LoVo (cell line): Measurements from ENCODE around the gene ZNF383.
A peak's percentile ranks its signal among the peaks of the same experiment; 100 is the strongest.
"Not testable (repeated sequence)": the region's sequence is repeated elsewhere in the genome, so short reads cannot be mapped to it uniquely, and the experiment has no call there.

ENCODE experiments used
- DNase-seq: peaks from one replicate; pipeline ENCODE4 v3.0.0-alpha.2; 2016; ENCODE audit warnings: low spot score

ZNF383 gene

DNA sequence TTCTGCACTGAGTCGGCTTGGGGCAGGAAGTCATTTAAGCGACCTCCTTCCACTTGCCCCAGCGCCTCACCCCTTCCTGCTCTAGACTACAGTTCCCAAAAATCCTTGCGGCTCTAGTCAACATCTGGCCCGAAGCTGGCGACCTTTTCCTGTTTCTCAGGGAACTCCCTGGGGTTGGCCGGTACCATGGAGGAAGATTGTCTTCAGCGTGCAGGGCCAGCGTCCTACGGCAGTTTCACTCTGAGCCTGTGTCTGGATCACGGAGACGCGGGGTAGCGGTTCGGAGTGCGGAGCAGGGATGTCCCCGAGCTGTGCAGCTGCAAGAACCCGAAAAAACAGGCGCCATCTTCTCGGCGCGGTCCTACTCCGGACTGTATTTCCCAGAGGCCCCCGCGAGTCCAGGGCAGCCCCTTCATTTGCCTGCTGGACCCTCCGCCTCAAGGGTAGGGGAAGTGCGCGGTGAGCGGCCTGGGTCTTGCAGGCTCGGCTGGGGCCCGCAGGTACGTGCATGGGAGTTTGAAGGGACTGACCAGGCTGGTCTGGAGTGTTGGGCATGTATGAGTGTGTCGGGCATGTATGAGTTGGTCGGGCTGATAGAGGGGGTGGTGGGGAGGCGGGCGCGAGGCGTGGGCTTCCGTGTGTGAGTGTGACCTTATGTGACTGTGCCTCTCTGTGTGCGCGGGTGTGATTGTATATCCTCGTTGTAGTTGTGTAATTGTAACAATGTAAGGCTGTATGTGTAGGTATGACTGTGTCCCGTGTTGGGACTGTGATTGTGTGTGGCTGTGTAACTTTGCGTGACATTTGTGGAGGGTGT, at the start of gene ZNF383:
Gene ZNF383 (plus strand): TSS at position 440 of the 817 bp plus-strand sequence. CDS start 12,240 bp downstream, outside the sequence.
- DNase-seq = peak; percentile 70

DNA sequence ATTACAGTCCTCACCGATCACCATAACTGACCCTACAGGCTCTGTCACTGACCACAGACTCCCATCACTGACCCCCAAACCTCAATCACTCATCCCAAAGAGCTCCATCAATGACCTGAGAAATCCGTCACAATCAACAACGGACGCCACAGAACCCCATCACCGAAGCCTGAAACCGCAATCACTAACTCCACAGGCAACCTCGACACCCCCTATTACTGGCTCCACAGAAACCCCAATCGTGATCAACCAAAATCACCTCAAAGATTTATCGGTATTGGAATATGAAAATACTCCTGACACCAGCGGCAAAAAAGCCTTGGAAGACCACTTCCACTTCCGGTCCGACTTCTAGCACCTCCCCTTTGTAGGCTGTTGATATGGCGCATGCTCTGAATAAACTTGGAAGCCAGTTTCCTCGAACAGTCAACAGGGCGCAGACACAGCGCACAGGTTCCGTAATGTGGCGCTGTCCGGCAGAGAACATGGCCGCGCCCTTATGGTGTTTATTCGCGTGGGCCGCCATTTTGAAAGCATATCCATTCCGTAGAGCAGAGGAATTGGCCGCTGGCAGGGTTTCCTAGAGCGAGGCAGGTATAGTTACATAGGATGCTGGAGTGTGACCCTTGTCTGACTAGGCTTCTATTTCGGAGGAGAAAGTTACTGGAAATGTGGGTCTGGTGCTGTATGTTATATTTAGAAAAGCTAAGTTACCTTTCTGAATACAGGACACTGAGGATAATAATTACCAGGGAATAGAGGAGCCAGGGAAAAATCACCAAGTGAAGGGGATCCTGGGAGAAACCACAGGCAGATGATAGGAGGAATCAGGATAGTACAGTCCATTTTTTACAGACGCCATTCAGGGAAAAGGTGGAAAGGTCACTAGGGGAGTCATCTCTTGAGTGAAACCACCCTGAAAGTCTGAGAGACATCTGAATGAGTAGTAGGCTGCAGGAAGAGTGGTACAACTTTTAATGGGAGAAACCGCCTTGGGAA, 45.3 kb upstream of the ZNF383 start, which contains the start of gene ZNF585A:
Gene ZNF585A (minus strand): TSS at position 328 of the 999 bp plus-strand sequence. CDS start 2,785 bp downstream, outside the sequence.
- DNase-seq = peak; percentile 56

DNA sequence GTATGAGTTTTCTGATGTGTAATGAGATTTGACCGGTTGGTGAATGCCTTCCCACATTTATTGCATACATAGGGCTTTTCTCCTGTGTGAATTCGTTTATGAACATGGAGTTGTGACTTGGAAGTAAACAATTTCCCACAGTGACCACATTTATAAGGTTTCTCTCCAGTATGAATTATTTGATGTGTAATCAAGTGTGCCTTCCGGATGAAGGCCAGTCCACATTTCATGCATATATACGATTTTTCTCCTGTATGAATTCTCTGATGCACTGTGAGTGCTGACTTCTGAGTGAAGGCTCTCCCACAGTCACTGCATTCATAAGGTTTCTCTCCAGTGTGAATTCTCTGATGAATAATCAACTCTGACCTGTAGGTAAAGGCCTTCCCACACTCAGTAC, 31.9 kb upstream of the ZNF383 start:
- DNase-seq = not testable (repeated sequence)

DNA sequence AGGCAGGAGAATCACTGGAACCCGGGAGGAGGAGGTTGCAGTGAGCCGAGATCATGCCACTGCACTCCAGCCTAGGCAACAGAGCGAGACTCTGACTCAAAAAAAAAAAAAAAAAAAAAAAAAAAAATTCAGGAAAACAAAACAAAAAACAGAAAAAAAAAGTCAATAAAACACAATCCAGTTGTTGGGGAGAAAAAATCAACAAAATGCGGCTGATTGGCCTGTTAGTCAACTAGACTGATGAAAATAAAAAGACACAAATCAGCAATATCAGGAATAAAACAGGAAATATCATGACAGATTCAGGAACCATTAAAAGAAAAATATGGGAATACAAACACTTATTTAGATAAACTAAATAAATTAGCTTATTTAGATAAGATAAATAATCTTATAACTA, 22.8 kb upstream of the ZNF383 start:
- not testable (repeated sequence) for DNase-seq

DNA sequence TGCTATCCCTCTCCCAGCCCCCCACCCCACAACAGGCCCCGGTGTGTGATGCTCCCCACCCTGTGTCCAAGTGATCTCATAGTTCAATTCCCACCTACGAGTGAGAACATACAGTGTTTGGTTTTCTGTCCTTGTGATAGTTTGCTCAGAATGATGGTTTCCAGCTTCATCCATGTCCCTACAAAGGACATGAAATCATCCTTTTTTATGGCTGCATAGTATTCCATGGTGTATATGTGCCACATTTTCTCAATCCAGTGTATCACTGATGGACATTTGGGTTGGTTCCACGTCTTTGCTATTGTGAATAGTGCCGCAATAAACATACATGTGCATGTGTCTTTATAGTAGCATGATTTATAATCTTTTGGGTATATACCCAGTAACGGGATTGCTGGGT, 20.9 kb upstream of the ZNF383 start:
- not testable (repeated sequence) for DNase-seq

DNA sequence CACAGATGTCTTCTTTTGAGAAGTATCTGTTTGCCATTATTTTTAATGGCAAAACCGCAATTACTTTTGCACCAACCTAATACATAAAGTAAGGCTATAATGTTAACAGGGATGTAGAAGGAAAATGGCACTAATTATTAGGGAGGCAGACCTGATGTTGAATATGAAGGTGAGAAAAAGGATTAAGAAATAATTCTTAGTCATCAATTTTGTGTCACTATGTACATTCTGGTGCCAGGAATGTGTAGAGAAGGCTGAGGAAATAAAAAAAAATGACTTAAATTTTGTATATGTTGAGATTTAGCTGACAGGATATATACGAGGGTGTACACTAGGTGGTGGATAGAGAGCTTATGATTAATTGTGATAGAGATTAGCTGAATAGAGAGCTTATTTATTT, 20.2 kb upstream of the ZNF383 start:
- DNase-seq = no peak

DNA sequence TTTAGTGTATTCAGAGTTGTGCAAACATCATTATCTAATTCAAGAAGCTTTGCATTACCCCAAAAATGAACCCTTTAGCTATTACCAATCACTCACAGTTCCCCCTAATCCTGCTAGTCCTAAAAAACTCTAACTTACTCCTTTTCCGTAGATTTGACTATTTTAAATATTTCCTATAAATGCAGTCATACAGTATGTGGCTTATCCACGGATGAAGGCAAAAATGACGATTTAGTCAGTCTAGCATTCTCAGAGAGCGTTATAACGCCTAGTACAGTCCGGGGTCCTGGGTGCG, 587 bp upstream of the ZNF383 start:
- no peak for DNase-seq

DNA sequence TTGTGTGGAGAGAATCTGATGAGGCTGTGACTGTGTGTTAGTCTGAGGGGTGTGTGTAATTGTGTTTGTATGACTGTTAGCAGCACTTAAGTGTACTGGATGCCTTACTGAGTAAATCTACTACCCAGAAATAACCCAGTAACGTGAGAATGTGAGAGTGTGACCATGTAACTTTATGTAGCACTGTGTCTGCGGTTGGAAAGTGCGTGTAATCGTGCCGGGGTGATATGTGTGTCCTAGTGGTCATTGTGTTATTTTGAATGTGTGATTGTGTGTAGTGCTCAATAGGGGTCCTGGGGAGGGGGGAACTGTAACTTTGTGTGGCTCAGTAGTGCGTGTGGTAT, 550 bp downstream of the ZNF383 start:
- no peak for DNase-seq

DNA sequence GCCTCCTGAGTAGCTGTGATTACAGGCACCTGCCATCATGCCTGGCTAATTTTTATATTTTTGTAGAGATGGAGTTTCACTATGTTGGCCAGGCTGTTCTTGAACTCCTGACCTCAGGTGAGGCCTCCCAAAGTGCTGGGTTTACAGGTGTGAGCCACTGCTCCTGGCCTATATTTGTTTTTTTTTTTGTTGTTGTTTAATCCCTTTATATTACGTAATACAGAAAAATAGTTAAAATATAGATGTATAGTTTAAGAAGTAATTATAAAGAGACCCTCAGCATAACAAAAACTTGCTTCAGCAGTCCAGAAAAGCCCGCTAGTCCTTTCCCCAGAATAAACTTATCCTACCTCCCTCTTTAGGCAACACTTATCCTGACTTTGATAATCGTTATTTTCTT, 2.4 kb downstream of the ZNF383 start:
- no peak for DNase-seq

DNA sequence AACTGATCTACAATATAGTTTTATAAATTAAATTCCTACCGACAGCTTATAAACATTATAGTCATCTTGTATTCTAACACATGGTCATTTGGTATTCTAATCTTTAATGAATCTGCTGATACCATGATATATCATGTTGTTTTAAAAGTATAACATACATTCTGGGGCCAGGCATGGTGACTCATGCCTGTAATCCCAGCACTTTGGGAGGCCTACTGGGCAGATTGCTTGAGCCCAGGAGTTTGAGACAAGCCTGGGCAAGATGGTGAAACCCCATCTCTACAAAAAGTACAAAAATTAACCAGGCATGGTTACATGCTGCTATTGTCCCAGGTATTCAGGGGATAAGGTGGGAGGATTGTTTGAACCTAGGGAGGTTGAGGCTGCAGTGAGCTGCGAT, 3.1 kb downstream of the ZNF383 start:
- DNase-seq = no peak

DNA sequence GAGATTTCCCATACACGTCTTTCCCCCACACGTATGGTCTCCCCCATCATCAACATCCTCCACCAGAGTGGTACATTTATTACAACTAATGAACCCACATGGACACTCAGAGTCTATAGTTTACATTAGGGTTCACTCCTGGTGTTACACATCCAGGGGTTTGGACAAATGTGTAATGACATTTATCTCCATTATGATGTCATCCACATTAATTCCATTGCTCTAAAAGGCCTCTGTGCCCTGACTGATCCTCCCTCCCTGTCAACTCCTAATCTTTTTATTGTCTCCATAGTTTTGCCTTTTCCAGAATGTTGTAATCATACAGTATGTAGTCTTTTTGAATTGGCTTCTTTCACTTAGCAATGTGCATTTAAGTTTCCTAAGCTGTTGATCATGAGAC, 8.2 kb downstream of the ZNF383 start:
- DNase-seq = no peak

DNA sequence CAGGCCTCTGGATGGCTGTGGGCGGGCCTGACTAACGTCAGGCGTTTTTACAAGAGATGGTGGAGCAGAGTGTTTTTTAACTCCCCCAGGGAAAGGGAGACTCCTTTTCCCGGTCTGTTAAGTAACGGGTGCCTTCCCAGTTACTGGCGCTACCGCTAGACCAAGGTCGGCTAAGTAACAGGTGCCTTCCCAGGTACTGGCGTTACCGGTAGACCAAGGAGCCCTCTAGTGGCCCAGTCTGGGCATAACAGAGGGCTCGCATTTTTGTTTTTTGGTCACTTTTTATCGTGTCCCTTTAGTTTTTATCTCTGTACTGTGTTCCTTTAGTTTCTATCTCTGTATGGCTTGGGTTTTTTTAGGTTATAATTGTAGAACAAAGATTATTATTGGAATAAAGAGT, 10.0 kb downstream of the ZNF383 start:
- no peak for DNase-seq

DNA sequence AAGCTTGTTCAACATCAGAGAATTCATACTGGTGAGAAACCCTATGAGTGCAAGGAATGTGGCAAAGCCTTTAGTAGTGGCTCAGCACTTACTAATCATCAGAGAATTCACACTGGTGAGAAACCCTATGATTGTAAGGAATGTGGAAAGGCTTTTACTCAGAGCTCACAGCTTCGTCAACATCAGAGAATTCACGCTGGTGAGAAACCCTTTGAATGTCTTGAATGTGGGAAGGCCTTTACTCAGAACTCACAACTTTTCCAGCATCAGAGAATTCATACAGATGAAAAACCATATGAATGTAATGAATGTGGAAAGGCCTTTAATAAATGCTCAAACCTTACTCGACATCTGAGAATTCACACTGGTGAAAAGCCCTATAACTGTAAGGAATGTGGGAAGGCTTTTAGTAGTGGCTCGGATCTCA, 25.2 kb downstream of the ZNF383 start:
- DNase-seq = no peak

DNA sequence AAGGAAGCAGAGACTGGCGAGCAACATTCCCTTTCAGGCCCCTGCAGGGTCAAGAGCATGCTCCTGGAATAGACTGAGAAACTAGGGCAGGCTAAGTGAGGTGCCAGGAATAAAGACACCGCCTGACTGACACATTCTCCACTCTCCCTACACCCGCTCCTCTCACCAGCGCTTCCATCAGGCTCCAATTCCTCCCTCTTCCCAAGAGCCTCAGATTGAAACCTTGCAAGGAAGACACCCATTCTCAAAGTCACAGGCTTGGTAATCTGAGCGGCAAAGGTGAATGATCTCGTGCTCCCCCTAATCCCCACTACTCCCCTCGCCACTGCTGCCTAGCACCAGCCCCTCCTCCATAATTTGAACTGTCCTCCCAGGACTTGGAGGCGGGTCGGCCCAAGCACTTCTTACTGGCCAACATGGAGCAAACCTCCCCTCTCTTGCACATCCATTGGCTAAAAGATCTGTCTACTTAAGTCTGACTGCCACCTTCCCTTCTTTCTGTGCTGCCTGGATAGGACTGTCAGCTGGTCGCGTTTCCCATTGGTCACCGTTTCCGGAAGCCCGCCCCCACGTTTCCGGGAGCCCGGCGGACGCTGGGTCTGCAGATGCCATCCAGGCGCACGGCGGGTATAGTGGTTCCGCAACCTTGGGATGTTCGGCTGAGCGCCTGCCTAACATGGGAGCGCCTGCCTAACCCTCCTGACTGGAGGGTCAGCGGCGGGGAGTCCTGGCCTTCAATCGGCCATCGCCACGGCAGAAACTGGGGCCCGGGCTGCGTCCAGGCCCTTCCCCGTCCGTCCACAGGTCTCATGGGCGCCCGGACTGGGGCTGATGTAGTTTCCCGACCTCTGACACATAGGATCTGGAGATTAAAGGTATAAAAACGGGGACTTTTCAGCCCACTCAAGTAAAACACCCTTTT, 33.6 kb downstream of the ZNF383 start:
- DNase-seq = no peak

DNA sequence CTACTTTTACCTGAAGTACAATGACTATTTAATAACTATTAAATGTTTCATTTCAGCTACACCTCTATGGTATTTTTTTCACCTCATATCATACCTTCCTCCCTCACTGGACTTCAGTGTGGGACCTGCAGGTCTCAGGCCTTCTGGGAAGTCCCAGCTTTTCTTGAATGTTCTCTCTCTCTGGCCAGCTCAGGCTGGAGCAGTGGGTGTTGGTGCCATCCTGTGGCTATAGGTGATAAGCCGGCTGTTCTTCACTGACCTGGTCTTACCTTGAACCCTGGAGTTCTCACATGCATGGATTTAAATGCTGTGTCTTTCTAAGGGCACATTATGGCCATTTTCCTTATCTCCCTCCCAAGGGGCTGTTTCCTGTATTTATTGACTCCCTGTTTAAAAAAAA, 45.0 kb downstream of the ZNF383 start:
- not testable (repeated sequence) for DNase-seq

DNA sequence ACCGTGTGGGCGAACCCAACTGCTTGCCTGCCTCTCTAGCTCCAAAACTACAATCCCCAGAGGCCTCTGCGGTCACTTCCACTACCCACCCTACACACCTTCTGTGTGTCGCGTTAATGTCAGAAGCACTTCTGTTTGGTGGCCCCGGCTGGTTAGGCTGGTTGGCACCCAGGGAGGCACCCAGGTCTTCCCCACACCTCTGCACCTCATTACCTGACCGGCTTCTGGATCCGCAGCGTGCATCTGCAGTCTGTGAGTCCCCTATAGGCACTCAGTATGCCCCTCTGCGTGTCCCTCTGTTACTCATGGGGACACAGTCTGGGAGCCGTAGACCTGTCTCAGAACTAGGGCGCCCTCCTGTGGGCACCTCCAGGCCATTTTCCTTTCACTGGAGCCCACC, 49.0 kb downstream of the ZNF383 start:
- not testable (repeated sequence) for DNase-seq

DNA sequence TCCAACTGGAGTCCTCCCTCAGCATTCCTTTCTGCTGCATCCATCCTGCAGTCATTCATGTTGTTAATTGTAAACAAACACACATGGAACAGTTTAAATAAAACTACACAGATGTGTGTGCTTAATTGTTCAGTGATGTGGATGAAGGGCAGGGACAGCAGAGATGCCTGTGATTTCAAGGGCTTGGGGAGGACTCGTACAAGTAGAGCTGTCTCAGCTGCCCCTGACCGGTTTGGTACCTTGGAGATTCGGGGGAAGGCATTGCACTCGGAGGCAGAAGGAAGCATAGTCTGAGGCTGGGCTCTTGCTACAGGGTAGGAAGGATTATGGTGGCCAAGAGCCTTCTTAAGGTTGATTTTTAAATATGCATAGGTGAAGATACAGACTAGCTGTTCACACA, 49.7 kb downstream of the ZNF383 start:
- not testable (repeated sequence) for DNase-seq

DNA sequence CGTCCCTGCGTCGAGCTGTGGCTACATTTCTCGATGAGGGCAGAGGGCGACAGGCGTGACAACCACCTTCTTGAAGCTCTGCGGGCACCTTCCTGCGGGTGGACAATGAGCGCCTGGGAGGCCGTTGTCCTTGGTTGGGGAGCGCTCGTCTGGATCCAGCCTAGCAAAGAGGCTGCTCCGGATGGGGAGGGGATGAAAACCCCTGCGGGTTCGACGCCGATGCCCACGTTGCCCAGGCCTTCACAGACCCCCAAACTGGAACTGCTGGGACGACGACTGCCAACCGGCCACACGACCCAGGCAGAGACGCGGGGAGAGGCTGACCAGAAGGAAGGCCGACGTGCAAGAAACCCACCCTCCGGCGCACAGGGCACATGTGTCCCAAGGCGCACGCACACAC, 62.6 kb downstream of the ZNF383 start:
- not testable (repeated sequence) for DNase-seq

DNA sequence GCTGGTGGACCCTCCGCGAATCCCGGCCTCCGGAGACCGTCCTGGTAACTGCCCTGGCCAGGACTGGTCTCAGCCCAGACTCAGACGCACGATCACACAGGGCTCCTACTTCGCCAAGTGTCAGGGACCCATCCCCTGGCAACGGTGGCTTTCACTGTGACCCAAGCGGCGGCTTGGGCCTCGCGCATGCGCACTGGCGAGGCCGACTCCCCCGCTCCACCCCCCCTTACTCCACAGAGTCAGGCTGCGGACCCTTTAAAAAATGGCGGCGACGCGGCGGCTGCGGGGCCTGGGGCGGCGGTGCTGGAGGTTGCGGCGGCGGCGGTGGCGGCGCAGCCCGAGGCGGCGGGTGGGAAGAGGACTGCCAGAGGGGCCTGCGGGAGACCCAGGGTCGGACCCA, 66.0 kb downstream of the ZNF383 start:
- DNase-seq = not testable (repeated sequence)

DNA sequence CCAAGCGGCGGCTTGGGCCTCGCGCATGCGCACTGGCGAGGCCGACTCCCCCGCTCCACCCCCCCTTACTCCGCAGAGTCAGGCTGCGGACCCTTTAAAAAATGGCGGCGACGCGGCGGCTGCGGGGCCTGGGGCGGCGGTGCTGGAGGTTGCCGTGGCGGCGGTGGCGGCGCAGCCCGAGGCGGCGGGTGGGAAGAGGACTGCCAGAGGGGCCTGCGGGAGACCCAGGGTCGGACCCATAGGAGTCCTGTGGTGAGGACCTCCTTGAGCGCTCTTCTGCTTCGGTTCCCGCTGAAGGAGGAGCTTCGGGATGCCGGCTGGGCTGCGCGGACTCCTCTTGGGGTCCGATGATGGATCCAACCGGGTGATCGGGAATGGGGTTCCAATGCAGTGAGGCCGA, 71.2 kb downstream of the ZNF383 start:
- not testable (repeated sequence) for DNase-seq

DNA sequence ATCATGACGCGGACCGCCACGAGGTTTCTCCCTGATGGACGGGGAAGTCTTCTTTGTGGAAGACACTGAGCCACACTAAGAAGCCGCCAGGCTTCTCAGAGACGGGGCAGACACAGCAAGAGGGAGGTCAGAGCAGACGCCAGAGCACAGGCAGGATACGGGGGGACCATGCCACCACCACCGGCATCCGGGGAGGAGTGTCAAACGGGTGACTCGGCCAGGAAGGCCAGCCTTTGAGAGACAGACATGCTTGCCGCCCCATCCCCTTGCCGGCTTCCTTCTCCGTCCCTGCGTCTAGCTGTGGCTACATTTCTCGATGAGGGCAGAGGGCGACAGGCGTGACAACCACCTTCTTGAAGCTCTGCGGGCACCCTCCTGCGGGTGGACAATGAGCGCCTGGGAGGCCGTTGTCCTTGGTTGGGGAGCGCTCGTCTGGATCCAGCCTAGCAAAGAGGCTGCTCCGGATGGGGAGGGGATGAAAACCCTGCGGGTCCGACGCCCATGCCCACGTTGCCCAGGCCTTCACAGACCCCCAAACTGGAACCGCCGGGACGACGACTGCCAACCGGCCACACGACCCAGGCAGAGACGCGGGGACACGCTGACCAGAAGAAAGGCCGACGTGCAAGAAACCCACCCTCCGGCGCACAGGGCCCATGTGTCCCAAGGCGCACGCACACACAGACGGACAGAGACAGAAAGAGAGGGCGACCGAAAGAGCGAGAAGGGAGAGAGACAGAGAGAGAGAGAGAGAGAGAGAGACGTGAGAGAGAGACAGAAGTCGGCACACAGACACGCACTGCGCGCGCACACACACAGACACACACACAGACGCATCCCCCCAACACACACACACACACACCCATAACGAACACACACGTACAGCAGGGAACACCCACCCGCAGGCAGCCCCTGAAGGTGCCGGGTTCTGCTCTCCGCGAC, 75.3 kb downstream of the ZNF383 start:
- not testable (repeated sequence) for DNase-seq
